Activated CD4-positive, alpha-beta memory T cell treated with anti-CD3 and anti-CD28 coated beads, Interleukin-2, amount 10 ng/mL, durations not matched to agents 7 days and 5 days (primary cell): ENCODE data around the gene OSGEPL1. TPM values are rescaled to one million over a fixed set of nuclear protein-coding genes. Genes with fewer than 3 reads are reported as not detected.
"Not testable (repeated sequence)": the region's sequence is repeated elsewhere in the genome, so short reads cannot be mapped to it uniquely, and the experiment has no call there.

Source experiments
- CTCF ChIA-PET: fragments of 350-600 bp; sonication (Branson Sonifier 250); formaldehyde crosslinking; loops from one replicate; lab custom pipeline; 2021; ENCODE audit warnings: antibody characterized with exemption, inconsistent platforms; lab: Charles Lee
- POLR2A ChIA-PET: fragments of 350-600 bp; sonication (Branson Sonifier 250); formaldehyde crosslinking; loops from one replicate; lab custom pipeline; 2021; ENCODE audit warnings: antibody characterized with exemption; lab: Charles Lee
- DNase-seq: peaks from one replicate; pipeline ENCODE4 v3.0.0-alpha.2; 2020
- H3K27ac Mint-ChIP-seq: one replicate; pipeline ENCODE4 v1.8.0; 2021; ENCODE audit warnings: mild to moderate bottlenecking, mixed read lengths
- H3K27me3 Mint-ChIP-seq: one replicate; pipeline ENCODE4 v1.8.0; 2021; ENCODE audit warnings: mixed read lengths
- H3K36me3 Mint-ChIP-seq: one replicate; pipeline ENCODE4 v1.8.0; 2021; ENCODE audit warnings: low read depth, mixed read lengths
- H3K4me1 Mint-ChIP-seq: one replicate; pipeline ENCODE4 v1.8.0; 2021; ENCODE audit warnings: mixed read lengths
- H3K4me3 Mint-ChIP-seq: one replicate; pipeline ENCODE4 v1.8.0; 2021; ENCODE audit warnings: mild to moderate bottlenecking, mixed read lengths
- H3K9me3 Mint-ChIP-seq: one replicate; pipeline ENCODE4 v1.8.0; 2021; ENCODE audit warnings: mixed read lengths
- total RNA-seq, 2 experiments: library from RNA; stranded (reverse); gene quantifications; one replicate each; pipeline ENCODE4 v1.2.3, GENCODE V29; 2021

OSGEPL1 gene
- total RNA-seq, 2 experiments from 2014 or later, result 8.0 TPM

- no peak overlapping the region for H3K4me3 Mint-ChIP-seq
- H3K4me1 Mint-ChIP-seq, result peaks cover 9% of the 10 kb centered on the region
- CTCF ChIA-PET, result no interaction called here
- no peaks in the 10 kb centered on the region for H3K27me3 Mint-ChIP-seq
- H3K9me3 Mint-ChIP-seq, result no peaks in the 10 kb centered on the region
- H3K36me3 Mint-ChIP-seq, result peaks cover 8% of the 10 kb centered on the region
- POLR2A ChIA-PET, result no interaction called here
- no peak overlapping the region for H3K27ac Mint-ChIP-seq
- no peak for DNase-seq
Observed at GRCh38 chr2:189726271-189726670, 36.3 kb downstream of the OSGEPL1 start.

- Mint-ChIP-seq H3K27me3 (no peaks in the 10 kb centered on the region), H3K4me3 (no peak overlapping the region), H3K9me3 (peaks cover 2% of the 10 kb centered on the region), H3K27ac (no peak overlapping the region), H3K36me3 (peaks cover 8% of the 10 kb centered on the region), H3K4me1 (peaks cover 9% of the 10 kb centered on the region)
- no peak for DNase-seq
- ChIA-PET CTCF (no interaction called here), POLR2A (no interaction called here)
Observed at GRCh38 chr2:189723192-189723591, 39.4 kb downstream of the OSGEPL1 start.

GRCh38 chr2:189719571-189719970, 43.0 kb downstream of the OSGEPL1 start:
- Mint-ChIP-seq H3K4me3 (no peak overlapping the region), H3K36me3 (no peaks in the 10 kb centered on the region), H3K27ac (no peak overlapping the region), H3K27me3 (no peaks in the 10 kb centered on the region), H3K9me3 (peaks cover 9% of the 10 kb centered on the region), H3K4me1 (peaks cover 9% of the 10 kb centered on the region)
- POLR2A ChIA-PET, result no interaction called here
- no peak for DNase-seq
- CTCF ChIA-PET, result no interaction called here

- H3K27me3 Mint-ChIP-seq, DNase-seq, H3K27ac Mint-ChIP-seq, CTCF ChIA-PET, H3K4me3 Mint-ChIP-seq, H3K4me1 Mint-ChIP-seq, POLR2A ChIA-PET: not testable (repeated sequence)
- H3K36me3 Mint-ChIP-seq, result peaks cover 12% of the 10 kb centered on the region
- peaks cover 14% of the 10 kb centered on the region for H3K9me3 Mint-ChIP-seq
Observed at GRCh38 chr2:189717593-189717992, 45.0 kb downstream of the OSGEPL1 start.

GRCh38 chr2:189709501-189710221, 52.9 kb downstream of the OSGEPL1 start:
- ChIA-PET CTCF (no interaction called here), POLR2A (no interaction called here)
- peaks cover 12% of the 10 kb centered on the region for H3K36me3 Mint-ChIP-seq
- H3K27me3 Mint-ChIP-seq, result no peaks in the 10 kb centered on the region
- no peaks in the 10 kb centered on the region for H3K4me1 Mint-ChIP-seq
- no peak overlapping the region for H3K27ac Mint-ChIP-seq
- no peak overlapping the region for H3K4me3 Mint-ChIP-seq
- peaks cover 5% of the 10 kb centered on the region for H3K9me3 Mint-ChIP-seq
- DNase-seq, result no peak

GRCh38 chr2:189702071-189702470, 60.5 kb downstream of the OSGEPL1 start:
- CTCF ChIA-PET, result interaction anchor here (1.0 to 1.3 kb wide), 2 partner anchors 41 to 43 kb away, joined by 3 read pairs; no protein-coding TSS in a partner anchor

GRCh38 chr2:189700681-189701080, 61.9 kb downstream of the OSGEPL1 start:
- Mint-ChIP-seq H3K4me1 (peaks cover 4% of the 10 kb centered on the region), H3K27me3 (no peaks in the 10 kb centered on the region), H3K4me3 (no peak overlapping the region), H3K9me3 (no peaks in the 10 kb centered on the region), H3K27ac (no peak overlapping the region), H3K36me3 (no peaks in the 10 kb centered on the region)
- ChIA-PET POLR2A (no interaction called here), CTCF (interaction anchor here (1.0 to 1.9 kb wide), 3 partner anchors 27 to 43 kb away, joined by 4 to 5 read pairs (median 4); no protein-coding TSS in a partner anchor)
- DNase-seq, result no peak

More at GRCh38 chr2:189702071-189702470, 60.5 kb downstream of the OSGEPL1 start:
- Mint-ChIP-seq H3K4me1 (peaks cover 4% of the 10 kb centered on the region), H3K4me3 (no peak overlapping the region), H3K27me3 (no peaks in the 10 kb centered on the region), H3K36me3 (no peaks in the 10 kb centered on the region), H3K27ac (no peak overlapping the region), H3K9me3 (no peaks in the 10 kb centered on the region)
- no peak for DNase-seq
- POLR2A ChIA-PET, result no interaction called here

GRCh38 chr2:189698020-189698887, 64.3 kb downstream of the OSGEPL1 start:
- Mint-ChIP-seq H3K36me3 (no peaks in the 10 kb centered on the region), H3K4me1 (peaks cover 4% of the 10 kb centered on the region), H3K27me3 (no peaks in the 10 kb centered on the region), H3K4me3 (no peak overlapping the region), H3K27ac (no peak overlapping the region), H3K9me3 (no peaks in the 10 kb centered on the region)
- DNase-seq, result peak; percentile 31
- ChIA-PET CTCF (interaction anchor here (0.8 to 1.8 kb wide), 9 partner anchors 10 to 65 kb away, joined by 3 to 20 read pairs (median 4); partner anchors contain the start of genes ASNSD1 and OSGEPL1), POLR2A (interaction anchor here (1.0 kb wide), 2 partner anchors 15 to 36 kb away, joined by 3 to 4 read pairs; no protein-coding TSS in a partner anchor)

Other genes starting within 250 kb of the OSGEPL1 start
- gene SLC40A1, start 182.0 kb downstream of the OSGEPL1 start, total RNA-seq, result 1 to 10 TPM; 4.4 to 6.0 TPM
- 10 to 100 TPM; 37.9 to 38.4 TPM for gene ASNSD1, start 101.3 kb downstream of the OSGEPL1 start, total RNA-seq
- 1 to 10 TPM; 3.9 to 7.0 TPM for gene ANKAR, start 88.1 kb downstream of the OSGEPL1 start, total RNA-seq
- gene ORMDL1, start 21.5 kb upstream of the OSGEPL1 start, total RNA-seq, result 10 to 100 TPM; 87.4 to 89.4 TPM
- 10 to 100 TPM; 24.6 to 26.4 TPM for gene PMS1, start 21.7 kb upstream of the OSGEPL1 start, total RNA-seq